Measurements from ENCODE around the gene RB1. TPM values are rescaled to one million over a fixed set of nuclear protein-coding genes. Genes with fewer than 3 reads are reported as not detected.

The RB1 gene
- total RNA-seq, 1 donor = 48.4 TPM

- H3K4me3 ChIP-seq (ENCODE audit: low read depth, low read length) = no peak overlapping the region
- TF ChIP-seq CTCF (IDR thresholded peaks at IDR 0.05; ENCODE audit: insufficient read depth, low read length) = no peak
- no peak for DNase-seq (ENCODE audit: low read depth)
Measured at GRCh38 chr13:48393030-48393697, 89.6 kb downstream of the RB1 start.

- DNase-seq (ENCODE audit: low read depth) = no peak
Measured at GRCh38 chr13:48393698-48394085, 90.1 kb downstream of the RB1 start.

GRCh38 chr13:48397744-48398143, 94.2 kb downstream of the RB1 start:
- no peak overlapping the region for H3K4me3 ChIP-seq (ENCODE audit: low read depth, low read length)
- DNase-seq (ENCODE audit: low read depth) = no peak
- TF ChIP-seq CTCF (IDR thresholded peaks at IDR 0.05; ENCODE audit: insufficient read depth, low read length) = no peak

More at GRCh38 chr13:48393698-48394085, 90.1 kb downstream of the RB1 start:
- no peak overlapping the region for H3K4me3 ChIP-seq (ENCODE audit: low read depth, low read length)
- no peak for TF ChIP-seq CTCF (IDR thresholded peaks at IDR 0.05; ENCODE audit: insufficient read depth, low read length)

GRCh38 chr13:48398450-48399095, 95.0 kb downstream of the RB1 start:
- peak; percentile 32 for DNase-seq (ENCODE audit: low read depth)
- no peak for TF ChIP-seq CTCF (IDR thresholded peaks at IDR 0.05; ENCODE audit: insufficient read depth, low read length)
- H3K4me3 ChIP-seq (ENCODE audit: low read depth, low read length) = no peak overlapping the region

- DNase-seq (ENCODE audit: low read depth) = peak; percentile 17
- no peak for TF ChIP-seq CTCF (IDR thresholded peaks at IDR 0.05; ENCODE audit: insufficient read depth, low read length)
- no peak overlapping the region for H3K4me3 ChIP-seq (ENCODE audit: low read depth, low read length)
Measured at GRCh38 chr13:48400090-48400694, 96.6 kb downstream of the RB1 start.

GRCh38 chr13:48400850-48401291, 97.3 kb downstream of the RB1 start:
- H3K4me3 ChIP-seq (ENCODE audit: low read depth, low read length) = no peak overlapping the region
- TF ChIP-seq CTCF (IDR thresholded peaks at IDR 0.05; ENCODE audit: insufficient read depth, low read length) = no peak
- DNase-seq (ENCODE audit: low read depth) = peak; percentile 82
